OCI-LY7 (cell line): Measurements from ENCODE around the gene CDK5. TPM values are rescaled to one million over a fixed set of nuclear protein-coding genes. Genes with fewer than 3 reads are reported as not detected.

Experiments used
- BruUV-seq: library from RNA; stranded (reverse); fragments of 400-500 nt; replicated peaks from 2 replicates; lab custom pipeline; 2021; lab: Mats Ljungman, UMichigan
- CTCF ChIA-PET: fragments of 300-600 bp; sonication (Branson Sonifier 250); formaldehyde crosslinking; loops from one replicate; lab custom pipeline; 2022; ENCODE audit warnings: antibody characterized with exemption; ENCODE audit not compliant: unreplicated experiment; lab: Charles Lee
- POLR2A ChIA-PET: fragments of 300-600 bp; sonication (Branson Sonifier 250); formaldehyde crosslinking; loops from one replicate; lab custom pipeline; 2022; ENCODE audit warnings: antibody characterized with exemption; lab: Charles Lee
- DNase-seq: peaks from one replicate; pipeline ENCODE4 v3.0.0-alpha.2; 2015; ENCODE audit warnings: low spot score
- H2AFZ ChIP-seq: fragments of 200-600 bp; sonication (generic), shearing (Covaris generic); 2 replicates; pipeline ENCODE4 v1.6.1; 2014; ENCODE audit warnings: mild to moderate bottlenecking, antibody characterized with exemption, low read length, moderate library complexity
- H3K27ac ChIP-seq: fragments of 200-600 bp; sonication (generic); 2 replicates; pipeline ENCODE4 v1.5.1; 2014; ENCODE audit warnings: mixed run types, low read depth, mild to moderate bottlenecking, moderate library complexity, low read length, inconsistent platforms; ENCODE audit not compliant: poor library complexity, severe bottlenecking
- H3K36me3 ChIP-seq: fragments of 200-600 bp; sonication (generic); 2 replicates; pipeline ENCODE4 v1.6.1; 2014; ENCODE audit warnings: mild to moderate bottlenecking, antibody characterized with exemption, low read length, moderate library complexity, mixed read lengths; ENCODE audit not compliant: insufficient read depth
- H3K4me1 ChIP-seq: fragments of 200-600 bp; sonication (generic); 2 replicates; pipeline ENCODE4 v1.5.1; 2014; ENCODE audit warnings: mild to moderate bottlenecking, low read length; ENCODE audit not compliant: insufficient read depth, poor library complexity, severe bottlenecking
- H3K4me2 ChIP-seq: fragments of 200-600 bp; sonication (generic); 2 replicates; pipeline ENCODE4 v1.6.1; 2014; ENCODE audit warnings: mild to moderate bottlenecking, low read length
- H3K4me3 ChIP-seq: fragments of 200-600 bp; sonication (generic); 2 replicates; pipeline ENCODE4 v1.5.1; 2014; ENCODE audit warnings: mild to moderate bottlenecking, low read depth, low read length; ENCODE audit not compliant: poor library complexity, severe bottlenecking
- H3K79me2 ChIP-seq: fragments of 200-600 bp; sonication (generic); 2 replicates; pipeline ENCODE4 v1.6.1; 2016; ENCODE audit warnings: low read depth, mild to moderate bottlenecking, low read length, moderate library complexity, mixed read lengths; ENCODE audit not compliant: insufficient read depth
- H3K9me2 ChIP-seq: fragments of 200-600 bp; sonication (generic); 2 replicates; pipeline ENCODE4 v1.6.1; 2016; ENCODE audit warnings: mild to moderate bottlenecking, low read length, mixed read lengths; ENCODE audit not compliant: insufficient read depth
- H3K9me3 ChIP-seq: fragments of 200-600 bp; sonication (generic); 2 replicates; pipeline ENCODE4 v1.6.1; 2014; ENCODE audit warnings: mild to moderate bottlenecking, mixed run types, low read length, mixed read lengths
- H4K20me1 ChIP-seq: fragments of 200-600 bp; sonication (generic); 2 replicates; pipeline ENCODE4 v1.6.1; 2014; ENCODE audit warnings: mild to moderate bottlenecking, antibody characterized with exemption, low read length, moderate library complexity, mixed read lengths; ENCODE audit not compliant: insufficient read depth
- CTCF ChIP-seq: fragments of 200-600 bp; sonication (generic); conservative IDR thresholded peaks from 2 replicates; pipeline ENCODE4 v1.5.1; 2014; ENCODE audit warnings: mild to moderate bottlenecking, antibody characterized with exemption, low read length, moderate library complexity, mixed read lengths
- EZH2phosphoT487 ChIP-seq: fragments of 200-600 bp; sonication (generic); IDR thresholded peaks from 2 replicates; pipeline ENCODE4 v1.6.1; 2018; ENCODE audit warnings: low read depth, borderline replicate concordance, mild to moderate bottlenecking, mixed run types, antibody characterized with exemption, low read length, moderate library complexity, mixed read lengths
- intact Hi-C: fragments of 100-400 bp; cut with micrococcal nuclease; formaldehyde crosslinking; loops from one replicate; pipeline ENCODE4 v1.10.0; 2022; ENCODE audit not compliant: unreplicated experiment
- total RNA-seq, 2 experiments: library from RNA; depleted of rRNA in 1 of 2; stranded (reverse); fragments of >200 nt in 1 of 2; shearing (Covaris generic) in 1 of 2; gene quantifications; 2 replicates each; pipeline ENCODE4 v1.2.3, GENCODE V29; 2014 to 2022

CDK5 gene
- total RNA-seq, 2 experiments from 2014 or later, result 23.7 to 30.9 TPM

GRCh38 chr7:151005566-151005965 is 52.1 kb downstream of the CDK5 start:
- no peak overlapping the region for H2AFZ ChIP-seq
- H3K9me2 ChIP-seq, result no peaks in the 10 kb centered on the region
- CTCF ChIA-PET, result no interaction called here
- no peaks in the 10 kb centered on the region for H3K79me2 ChIP-seq
- H3K4me2 ChIP-seq, result no peak overlapping the region
- intact Hi-C loops, result loop anchor here (5.0 kb wide), 1 partner anchor 43 kb away; no protein-coding TSS in a partner anchor
- no peaks in the 10 kb centered on the region for H3K36me3 ChIP-seq
- no peaks in the 10 kb centered on the region for H4K20me1 ChIP-seq
- TF ChIP-seq CTCF, result no peak
- no peak for TF ChIP-seq EZH2phosphoT487
- H3K4me1 ChIP-seq, result peaks cover 7% of the 10 kb centered on the region
- POLR2A ChIA-PET, result no interaction called here
- H3K27ac ChIP-seq, result no peak overlapping the region
- H3K4me3 ChIP-seq, result no peak overlapping the region
- no TSS peak for BruUV-seq
- no peaks in the 10 kb centered on the region for H3K9me3 ChIP-seq
- no peak for DNase-seq

Other genes starting within 250 kb of the CDK5 start
- not detected in 2 replicates for gene AOC1, start 205.4 kb downstream of the CDK5 start, total RNA-seq (2014; rRNA removed; shearing (Covaris generic))
- not detected in 2 replicates for gene AOC1, start 205.4 kb downstream of the CDK5 start, total RNA-seq (2022)
- gene KCNH2, start 79.6 kb downstream of the CDK5 start, total RNA-seq (2014; rRNA removed; shearing (Covaris generic)), result 4.0 and 7.5 TPM in 2 replicates
- gene KCNH2, start 79.6 kb downstream of the CDK5 start, total RNA-seq (2022), result 5.8 and 6.2 TPM in 2 replicates
- 0.41 and 0.82 TPM in 2 replicates for gene NOS3, start 66.9 kb downstream of the CDK5 start, total RNA-seq (2014; rRNA removed; shearing (Covaris generic))
- 0.30 and 0.78 TPM in 2 replicates for gene NOS3, start 66.9 kb downstream of the CDK5 start, total RNA-seq (2022)
- 0.18 and 1.1 TPM in 2 replicates for gene ATG9B, start 33.4 kb downstream of the CDK5 start, total RNA-seq (2014; rRNA removed; shearing (Covaris generic))
- 0.94 and 0.97 TPM in 2 replicates for gene ATG9B, start 33.4 kb downstream of the CDK5 start, total RNA-seq (2022)
- 29.5 and 32.0 TPM in 2 replicates for gene ABCB8, start 29.4 kb downstream of the CDK5 start, total RNA-seq (2014; rRNA removed; shearing (Covaris generic))
- 63.9 and 64.7 TPM in 2 replicates for gene ABCB8, start 29.4 kb downstream of the CDK5 start, total RNA-seq (2022)
- gene ASIC3, start 9.4 kb downstream of the CDK5 start, total RNA-seq (2014; rRNA removed; shearing (Covaris generic)), result 3.3 and 7.9 TPM in 2 replicates
- 14.8 and 22.3 TPM in 2 replicates for gene ASIC3, start 9.4 kb downstream of the CDK5 start, total RNA-seq (2022)
- 64.2 and 112 TPM in 2 replicates for gene SLC4A2, start 1.7 kb upstream of the CDK5 start, total RNA-seq (2014; rRNA removed; shearing (Covaris generic))
- gene SLC4A2, start 1.7 kb upstream of the CDK5 start, total RNA-seq (2022), result 81.4 and 86.0 TPM in 2 replicates
- 114 and 118 TPM in 2 replicates for gene FASTK, start 22.9 kb upstream of the CDK5 start, total RNA-seq (2014; rRNA removed; shearing (Covaris generic))
- 87.7 and 90.5 TPM in 2 replicates for gene FASTK, start 22.9 kb upstream of the CDK5 start, total RNA-seq (2022)
- 38.6 and 56.0 TPM in 2 replicates for gene TMUB1, start 25.6 kb upstream of the CDK5 start, total RNA-seq (2014; rRNA removed; shearing (Covaris generic))
- 53.2 and 59.6 TPM in 2 replicates for gene TMUB1, start 25.6 kb upstream of the CDK5 start, total RNA-seq (2022)
- gene AGAP3, start 28.6 kb upstream of the CDK5 start, total RNA-seq (2014; rRNA removed; shearing (Covaris generic)), result 4.4 and 4.8 TPM in 2 replicates
- gene AGAP3, start 28.6 kb upstream of the CDK5 start, total RNA-seq (2022), result 23.1 and 30.9 TPM in 2 replicates
- gene GBX1, start 109.8 kb upstream of the CDK5 start, total RNA-seq (2014; rRNA removed; shearing (Covaris generic)), result not detected in 2 replicates
- gene GBX1, start 109.8 kb upstream of the CDK5 start, total RNA-seq (2022), result not detected in 2 replicates
- not detected in 2 replicates for gene ASB10, start 129.4 kb upstream of the CDK5 start, total RNA-seq (2014; rRNA removed; shearing (Covaris generic))
- not detected in 2 replicates for gene ASB10, start 129.4 kb upstream of the CDK5 start, total RNA-seq (2022)
- gene H2BK1, start 152.6 kb upstream of the CDK5 start, total RNA-seq (2014; rRNA removed; shearing (Covaris generic)), result 1.3 TPM in 1 of 2 replicates, not detected in the other
- gene H2BK1, start 152.6 kb upstream of the CDK5 start, total RNA-seq (2022), result not detected in 2 replicates
- 30.7 and 31.8 TPM in 2 replicates for gene ABCF2, start 169.3 kb upstream of the CDK5 start, total RNA-seq (2014; rRNA removed; shearing (Covaris generic))
- gene ABCF2, start 169.3 kb upstream of the CDK5 start, total RNA-seq (2022), result 28.6 and 44.9 TPM in 2 replicates
- gene CHPF2, start 174.6 kb upstream of the CDK5 start, total RNA-seq (2014; rRNA removed; shearing (Covaris generic)), result 19.8 and 27.0 TPM in 2 replicates
- 29.8 and 34.2 TPM in 2 replicates for gene CHPF2, start 174.6 kb upstream of the CDK5 start, total RNA-seq (2022)
- gene SMARCD3, start 190.8 kb upstream of the CDK5 start, total RNA-seq (2014; rRNA removed; shearing (Covaris generic)), result 1.5 and 2.5 TPM in 2 replicates
- gene SMARCD3, start 190.8 kb upstream of the CDK5 start, total RNA-seq (2022), result 1.5 and 1.9 TPM in 2 replicates